NOMO-1 (cell line): ENCODE results near the gene WT1.
"Not testable (repeated sequence)": the region's sequence is repeated elsewhere in the genome, so short reads cannot be mapped to it uniquely, and the experiment has no call there.

Source experiments
- DNase-seq, 2 experiments: peaks; one replicate each; lab custom pipeline; 2025; ENCODE audit not compliant: unreplicated experiment in 2 of 2; lab: John Stamatoyannopoulos, UW

Gene WT1

GRCh38 chr11:32390712-32391111, 44.6 kb downstream of the WT1 start:
- no peak for DNase-seq

- no peak for DNase-seq
Measured at GRCh38 chr11:32388871-32389770, 46.2 kb downstream of the WT1 start.

- DNase-seq: no peak
Measured at GRCh38 chr11:32388365-32388764, 47.0 kb downstream of the WT1 start.

GRCh38 chr11:32387411-32387810, 47.9 kb downstream of the WT1 start:
- DNase-seq: no peak

GRCh38 chr11:32386770-32387377, 48.5 kb downstream of the WT1 start:
- peak; percentile 24 to 35 for DNase-seq

- peak in 1 of 2 experiments; percentile 7 for DNase-seq
Measured at GRCh38 chr11:32385998-32386397, 49.3 kb downstream of the WT1 start.

GRCh38 chr11:32382339-32383049, 52.8 kb downstream of the WT1 start:
- DNase-seq: no peak

- DNase-seq: no peak
Measured at GRCh38 chr11:32381179-32381578, 54.2 kb downstream of the WT1 start.

- no peak for DNase-seq
Measured at GRCh38 chr11:32379719-32380118, 55.6 kb downstream of the WT1 start.

GRCh38 chr11:32375826-32376225, 59.5 kb downstream of the WT1 start:
- no peak for DNase-seq

GRCh38 chr11:32374261-32374711, 61.1 kb downstream of the WT1 start:
- peak; percentile 63 to 76 for DNase-seq

- DNase-seq: not testable (repeated sequence)
Measured at GRCh38 chr11:32369987-32370386, 65.4 kb downstream of the WT1 start.

GRCh38 chr11:32366666-32367065, 68.7 kb downstream of the WT1 start:
- DNase-seq: no peak

- DNase-seq: no peak
Measured at GRCh38 chr11:32365192-32365591, 70.1 kb downstream of the WT1 start.

- no peak for DNase-seq
Measured at GRCh38 chr11:32358729-32359128, 76.6 kb downstream of the WT1 start.

- DNase-seq: no peak
Measured at GRCh38 chr11:32353884-32354283, 81.5 kb downstream of the WT1 start.

- DNase-seq: no peak
Measured at GRCh38 chr11:32348502-32348901, 86.8 kb downstream of the WT1 start.

GRCh38 chr11:32344946-32345345, 90.4 kb downstream of the WT1 start:
- no peak for DNase-seq

GRCh38 chr11:32343325-32344008, 91.9 kb downstream of the WT1 start:
- DNase-seq: peak in 1 of 2 experiments; percentile 2

- DNase-seq: no peak
Measured at GRCh38 chr11:32341620-32342613, 93.4 kb downstream of the WT1 start.
